Endothelial cell of umbilical vein (primary cell): ENCODE results near the gene ZBTB7C. TPM values are rescaled to one million over a fixed set of nuclear protein-coding genes. Genes with fewer than 3 reads are reported as not detected.

Experiments
- BruUV-seq: library from RNA; stranded (reverse); fragments of 400-500 nt; replicated peaks from 2 replicates; lab custom pipeline; 2021; lab: Mats Ljungman, UMichigan
- CTCF ChIA-PET: fragments of 300-600, 350-600 bp; sonication (Branson Sonifier 250); formaldehyde crosslinking; loops from one replicate; lab custom pipeline; 2021; ENCODE audit warnings: antibody characterized with exemption, inconsistent platforms; lab: Charles Lee
- POLR2A ChIA-PET: fragments of 300-600, 350-600 bp; sonication (Branson Sonifier 250); formaldehyde crosslinking; loops from one replicate; lab custom pipeline; 2021; ENCODE audit warnings: antibody characterized with exemption, inconsistent platforms; lab: Charles Lee
- DNase-seq: peaks from one replicate; pipeline ENCODE4 v3.0.0-alpha.2; 2011; ENCODE audit warnings: low read depth, low spot score
- FAIRE-seq: peaks from 2 replicates; lab custom pipeline; 2011; peaks lifted over from hg19 to GRCh38; lab: Jason Lieb, UNC
- H2AFZ ChIP-seq: 2 replicates; pipeline ENCODE4 v1.6.0; 2012; ENCODE audit warnings: low read depth, low read length, control low read depth, inconsistent platforms
- H3K27ac ChIP-seq: 2 replicates; pipeline ENCODE4 v1.5.1; 2011; ENCODE audit warnings: low read depth, mild to moderate bottlenecking, control low read depth, low read length, moderate library complexity; ENCODE audit not compliant: insufficient read depth
- H3K27me3 ChIP-seq, 2 experiments: 2 replicates each; pipeline versions ENCODE4 v1.6.0 to v1.6.1; 2011; ENCODE audit warnings: low read length in 2 of 2, mixed read lengths in 1 of 2; ENCODE audit not compliant: control insufficient read depth in 2 of 2, insufficient read depth in 2 of 2
- H3K36me3 ChIP-seq, 2 experiments: 2 replicates in 1 of 2; 3 replicates in 1 of 2; pipeline ENCODE4 v1.5.1; 2011; ENCODE audit warnings: low read length in 2 of 2, mild to moderate bottlenecking in 1 of 2, moderate library complexity in 1 of 2; ENCODE audit not compliant: control insufficient read depth in 2 of 2, insufficient read depth in 2 of 2; ENCODE audit errors: extremely low read depth in 1 of 2
- H3K4me1 ChIP-seq: 3 replicates; pipeline ENCODE4 v1.5.1; 2011; ENCODE audit warnings: mild to moderate bottlenecking, low read length; ENCODE audit not compliant: control insufficient read depth, insufficient read depth; ENCODE audit errors: extremely low read depth
- H3K4me2 ChIP-seq: 2 replicates; pipeline ENCODE4 v1.6.1; 2011; ENCODE audit warnings: low read length, control low read depth, mixed read lengths; ENCODE audit not compliant: insufficient read depth
- H3K4me3 ChIP-seq, 3 experiments: fragments of 200-600 bp in 1 of 3; sonication (generic), shearing (Covaris generic) in 1 of 3; replicated peaks in 1 of 3; 2 replicates each; pipeline ENCODE4 v1.5.1; 2011 to 2016; ENCODE audit warnings: control low read depth in 3 of 3, low read length in 3 of 3, mild to moderate bottlenecking in 2 of 3, inconsistent platforms in 1 of 3, low read depth in 1 of 3, moderate library complexity in 1 of 3; ENCODE audit not compliant: insufficient read depth in 1 of 3
- H3K79me2 ChIP-seq: 2 replicates; pipeline ENCODE4 v1.6.0; 2012; ENCODE audit warnings: low read length, inconsistent platforms; ENCODE audit not compliant: control insufficient read depth, insufficient read depth
- H3K9ac ChIP-seq: replicated peaks from 2 replicates; pipeline ENCODE3; 2011; ENCODE audit warnings: low read length, control low read depth; ENCODE audit not compliant: insufficient read depth; ENCODE audit errors: extremely low read depth
- H3K9me1 ChIP-seq: replicated peaks from 3 replicates; pipeline ENCODE4 v1.6.0; 2011; ENCODE audit warnings: mild to moderate bottlenecking, low read length; ENCODE audit not compliant: control insufficient read depth, insufficient read depth; ENCODE audit errors: extremely low read depth
- H3K9me3 ChIP-seq: replicated peaks from 2 replicates; pipeline ENCODE4 v1.5.1; 2012; ENCODE audit warnings: low read length, inconsistent platforms; ENCODE audit not compliant: control insufficient read depth, insufficient read depth
- H4K20me1 ChIP-seq: replicated peaks from 2 replicates; pipeline ENCODE3; 2011; ENCODE audit warnings: mild to moderate bottlenecking, low read length; ENCODE audit not compliant: control insufficient read depth, insufficient read depth; ENCODE audit errors: extremely low read depth
- CTCF ChIP-seq, 2 donors: IDR thresholded peaks; 1 replicate in 1 of 2; 2 replicates in 1 of 2; pipeline ENCODE4 v1.5.1; 2011; ENCODE audit warnings: low read length in 2 of 2, mild to moderate bottlenecking in 2 of 2, moderate library complexity in 2 of 2, control low read depth in 1 of 2, inconsistent platforms in 1 of 2, low read depth in 1 of 2; ENCODE audit not compliant: insufficient read depth in 1 of 2; ENCODE audit errors: extremely low read depth in 1 of 2
- EZH2 ChIP-seq: IDR thresholded peaks from 2 replicates; pipeline ENCODE4 v1.6.1; 2012; ENCODE audit warnings: borderline replicate concordance, low read depth, mild to moderate bottlenecking, moderate library complexity, low read length, inconsistent platforms; ENCODE audit not compliant: severe bottlenecking
- FOS ChIP-seq: IDR thresholded peaks from 2 replicates; pipeline ENCODE4 v1.6.1; 2011; ENCODE audit warnings: mild to moderate bottlenecking, low read length, moderate library complexity, borderline replicate concordance; ENCODE audit not compliant: insufficient read depth
- GATA2 ChIP-seq: IDR thresholded peaks from 2 replicates; pipeline ENCODE4 v1.7.0; 2011; ENCODE audit warnings: low read depth, mild to moderate bottlenecking, moderate library complexity, mixed read lengths, low read length; ENCODE audit not compliant: insufficient read length, insufficient read depth
- JUN ChIP-seq: IDR thresholded peaks from 2 replicates; pipeline ENCODE4 v1.6.1; 2011; ENCODE audit warnings: borderline replicate concordance, low read depth; ENCODE audit not compliant: insufficient read length, insufficient read depth
- MAX ChIP-seq: IDR thresholded peaks from 2 replicates; pipeline ENCODE4 v1.6.1; 2011; ENCODE audit not compliant: insufficient read depth, insufficient read length
- MYC ChIP-seq: IDR thresholded peaks from one replicate; pipeline ENCODE4 v1.6.1; 2011; ENCODE audit warnings: mild to moderate bottlenecking, low read depth, low read length
- POLR2A ChIP-seq: IDR thresholded peaks from 2 replicates; pipeline ENCODE4 v1.6.1; 2012; ENCODE audit warnings: low read depth, mild to moderate bottlenecking, control low read depth, low read length
- POLR2AphosphoS5 ChIP-seq: IDR thresholded peaks from 2 replicates; pipeline ENCODE4 v1.6.1; 2012; ENCODE audit warnings: low read depth, mild to moderate bottlenecking, control low read depth, low read length, moderate library complexity; ENCODE audit not compliant: insufficient read depth
- dilution Hi-C: fragments of 300-500 bp; cut with MboI; formaldehyde crosslinking; loops from one replicate; pipeline ENCODE4 v1.15.0; 2019; ENCODE audit warnings: low sequenced_read_pairs; ENCODE audit not compliant: extremely low pct_ligation_motif_present
- intact Hi-C: fragments of 100-400 bp; cut with micrococcal nuclease; formaldehyde crosslinking; loops from one replicate; pipeline ENCODE4 v1.10.0; 2022
- polyA plus RNA-seq, 4 experiments: library from polyadenylated mRNA; depleted of rRNA in 3 of 4; stranded (reverse) in 3 of 4; unstranded in 1 of 4; fragments of >200 nt; gene quantifications; 2 replicates each; pipeline versions ENCODE4 v1.2.1 to v1.2.3, GENCODE V29; 2011 to 2012; ENCODE audit warnings: missing spikeins in 1 of 4
- total RNA-seq: library from RNA; stranded (reverse); gene quantifications from 2 replicates; pipeline ENCODE4 v1.2.3, GENCODE V29; 2021

Gene ZBTB7C
- total and polyA plus RNA-seq, 2 donors (not counting 3 experiments of a cell fraction or from before 2014, with no cell fraction given) = not detected

- Histone ChIP-seq H3K27ac (no peak overlapping the region), H4K20me1 (no peaks in the 10 kb centered on the region), H3K9ac (no peak overlapping the region), H2AFZ (no peak overlapping the region), H3K27me3 (no peaks in the 10 kb centered on the region), H3K9me3 (no peaks in the 10 kb centered on the region), H3K79me2 (no peaks in the 10 kb centered on the region), H3K4me1 (no peaks in the 10 kb centered on the region), H3K36me3 (no peaks in the 10 kb centered on the region), H3K4me3 (no peak overlapping the region), H3K9me1 (no peaks in the 10 kb centered on the region), H3K4me2 (no peak overlapping the region)
- POLR2A ChIA-PET = no interaction called here
- dilution Hi-C loops = no loop called here
- FAIRE-seq (no peak), DNase-seq (no peak)
- TF ChIP-seq GATA2 (no peak), EZH2 (no peak), POLR2A (no peak), JUN (no peak), CTCF (IDR thresholded peaks at IDR 0.05; ENCODE audit: extremely low read depth in 1 of 2, insufficient read depth in 1 of 2, low read depth in 1 of 2, low read length in 2 of 2) (no peak), FOS (no peak), MYC (no peak), POLR2AphosphoS5 (no peak), MAX (no peak)
- intact Hi-C loops = no loop called here
- CTCF ChIA-PET = interaction anchor here (0.6 kb wide), 1 partner anchor 15 kb away, joined by 3 read pairs; no protein-coding TSS in a partner anchor
- no TSS peak for BruUV-seq
These were observed 100.2 kb downstream of the ZBTB7C start for GRCh38 chr18:48308755-48309575.
